Endothelial cell of umbilical vein (primary cell): Measurements from ENCODE around the gene SS18L1. TPM values are rescaled to one million over a fixed set of nuclear protein-coding genes. Genes with fewer than 3 reads are reported as not detected.

Experiments used
- BruUV-seq: library from RNA; stranded (reverse); fragments of 400-500 nt; replicated peaks from 2 replicates; lab custom pipeline; 2021; lab: Mats Ljungman, UMichigan
- CTCF ChIA-PET: fragments of 300-600, 350-600 bp; sonication (Branson Sonifier 250); formaldehyde crosslinking; loops from one replicate; lab custom pipeline; 2021; ENCODE audit warnings: antibody characterized with exemption, inconsistent platforms; lab: Charles Lee
- POLR2A ChIA-PET: fragments of 300-600, 350-600 bp; sonication (Branson Sonifier 250); formaldehyde crosslinking; loops from one replicate; lab custom pipeline; 2021; ENCODE audit warnings: antibody characterized with exemption, inconsistent platforms; lab: Charles Lee
- DNase-seq: peaks from one replicate; pipeline ENCODE4 v3.0.0-alpha.2; 2011; ENCODE audit warnings: low read depth, low spot score
- FAIRE-seq: peaks from 2 replicates; lab custom pipeline; 2011; peaks lifted over from hg19 to GRCh38; lab: Jason Lieb, UNC
- H2AFZ ChIP-seq: 2 replicates; pipeline ENCODE4 v1.6.0; 2012; ENCODE audit warnings: low read depth, low read length, control low read depth, inconsistent platforms
- H3K27ac ChIP-seq: 2 replicates; pipeline ENCODE4 v1.5.1; 2011; ENCODE audit warnings: low read depth, mild to moderate bottlenecking, control low read depth, low read length, moderate library complexity; ENCODE audit not compliant: insufficient read depth
- H3K27me3 ChIP-seq, 2 experiments: 2 replicates each; pipeline versions ENCODE4 v1.6.0 to v1.6.1; 2011; ENCODE audit warnings: low read length in 2 of 2, mixed read lengths in 1 of 2; ENCODE audit not compliant: control insufficient read depth in 2 of 2, insufficient read depth in 2 of 2
- H3K36me3 ChIP-seq, 2 experiments: 2 replicates in 1 of 2; 3 replicates in 1 of 2; pipeline ENCODE4 v1.5.1; 2011; ENCODE audit warnings: low read length in 2 of 2, mild to moderate bottlenecking in 1 of 2, moderate library complexity in 1 of 2; ENCODE audit not compliant: control insufficient read depth in 2 of 2, insufficient read depth in 2 of 2; ENCODE audit errors: extremely low read depth in 1 of 2
- H3K4me1 ChIP-seq: 3 replicates; pipeline ENCODE4 v1.5.1; 2011; ENCODE audit warnings: mild to moderate bottlenecking, low read length; ENCODE audit not compliant: control insufficient read depth, insufficient read depth; ENCODE audit errors: extremely low read depth
- H3K4me2 ChIP-seq: 2 replicates; pipeline ENCODE4 v1.6.1; 2011; ENCODE audit warnings: low read length, control low read depth, mixed read lengths; ENCODE audit not compliant: insufficient read depth
- H3K4me3 ChIP-seq, 3 experiments: fragments of 200-600 bp in 1 of 3; sonication (generic), shearing (Covaris generic) in 1 of 3; replicated peaks in 1 of 3; 2 replicates each; pipeline ENCODE4 v1.5.1; 2011 to 2016; ENCODE audit warnings: control low read depth in 3 of 3, low read length in 3 of 3, mild to moderate bottlenecking in 2 of 3, inconsistent platforms in 1 of 3, low read depth in 1 of 3, moderate library complexity in 1 of 3; ENCODE audit not compliant: insufficient read depth in 1 of 3
- H3K79me2 ChIP-seq: 2 replicates; pipeline ENCODE4 v1.6.0; 2012; ENCODE audit warnings: low read length, inconsistent platforms; ENCODE audit not compliant: control insufficient read depth, insufficient read depth
- H3K9ac ChIP-seq: replicated peaks from 2 replicates; pipeline ENCODE3; 2011; ENCODE audit warnings: low read length, control low read depth; ENCODE audit not compliant: insufficient read depth; ENCODE audit errors: extremely low read depth
- H3K9me1 ChIP-seq: replicated peaks from 3 replicates; pipeline ENCODE4 v1.6.0; 2011; ENCODE audit warnings: mild to moderate bottlenecking, low read length; ENCODE audit not compliant: control insufficient read depth, insufficient read depth; ENCODE audit errors: extremely low read depth
- H3K9me3 ChIP-seq: replicated peaks from 2 replicates; pipeline ENCODE4 v1.5.1; 2012; ENCODE audit warnings: low read length, inconsistent platforms; ENCODE audit not compliant: control insufficient read depth, insufficient read depth
- H4K20me1 ChIP-seq: replicated peaks from 2 replicates; pipeline ENCODE3; 2011; ENCODE audit warnings: mild to moderate bottlenecking, low read length; ENCODE audit not compliant: control insufficient read depth, insufficient read depth; ENCODE audit errors: extremely low read depth
- CTCF ChIP-seq, 2 donors: IDR thresholded peaks; 1 replicate in 1 of 2; 2 replicates in 1 of 2; pipeline ENCODE4 v1.5.1; 2011; ENCODE audit warnings: low read length in 2 of 2, mild to moderate bottlenecking in 2 of 2, moderate library complexity in 2 of 2, control low read depth in 1 of 2, inconsistent platforms in 1 of 2, low read depth in 1 of 2; ENCODE audit not compliant: insufficient read depth in 1 of 2; ENCODE audit errors: extremely low read depth in 1 of 2
- EZH2 ChIP-seq: IDR thresholded peaks from 2 replicates; pipeline ENCODE4 v1.6.1; 2012; ENCODE audit warnings: borderline replicate concordance, low read depth, mild to moderate bottlenecking, moderate library complexity, low read length, inconsistent platforms; ENCODE audit not compliant: severe bottlenecking
- FOS ChIP-seq: IDR thresholded peaks from 2 replicates; pipeline ENCODE4 v1.6.1; 2011; ENCODE audit warnings: mild to moderate bottlenecking, low read length, moderate library complexity, borderline replicate concordance; ENCODE audit not compliant: insufficient read depth
- GATA2 ChIP-seq: IDR thresholded peaks from 2 replicates; pipeline ENCODE4 v1.7.0; 2011; ENCODE audit warnings: low read depth, mild to moderate bottlenecking, moderate library complexity, mixed read lengths, low read length; ENCODE audit not compliant: insufficient read length, insufficient read depth
- JUN ChIP-seq: IDR thresholded peaks from 2 replicates; pipeline ENCODE4 v1.6.1; 2011; ENCODE audit warnings: borderline replicate concordance, low read depth; ENCODE audit not compliant: insufficient read length, insufficient read depth
- MAX ChIP-seq: IDR thresholded peaks from 2 replicates; pipeline ENCODE4 v1.6.1; 2011; ENCODE audit not compliant: insufficient read depth, insufficient read length
- MYC ChIP-seq: IDR thresholded peaks from one replicate; pipeline ENCODE4 v1.6.1; 2011; ENCODE audit warnings: mild to moderate bottlenecking, low read depth, low read length
- POLR2A ChIP-seq: IDR thresholded peaks from 2 replicates; pipeline ENCODE4 v1.6.1; 2012; ENCODE audit warnings: low read depth, mild to moderate bottlenecking, control low read depth, low read length
- POLR2AphosphoS5 ChIP-seq: IDR thresholded peaks from 2 replicates; pipeline ENCODE4 v1.6.1; 2012; ENCODE audit warnings: low read depth, mild to moderate bottlenecking, control low read depth, low read length, moderate library complexity; ENCODE audit not compliant: insufficient read depth
- dilution Hi-C: fragments of 300-500 bp; cut with MboI; formaldehyde crosslinking; loops from one replicate; pipeline ENCODE4 v1.15.0; 2019; ENCODE audit warnings: low sequenced_read_pairs; ENCODE audit not compliant: extremely low pct_ligation_motif_present
- intact Hi-C: fragments of 100-400 bp; cut with micrococcal nuclease; formaldehyde crosslinking; loops from one replicate; pipeline ENCODE4 v1.10.0; 2022
- polyA plus RNA-seq, 4 experiments: library from polyadenylated mRNA; depleted of rRNA in 3 of 4; stranded (reverse) in 3 of 4; unstranded in 1 of 4; fragments of >200 nt; gene quantifications; 2 replicates each; pipeline versions ENCODE4 v1.2.1 to v1.2.3, GENCODE V29; 2011 to 2012; ENCODE audit warnings: missing spikeins in 1 of 4
- total RNA-seq: library from RNA; stranded (reverse); gene quantifications from 2 replicates; pipeline ENCODE4 v1.2.3, GENCODE V29; 2021

SS18L1 gene
- total and polyA plus RNA-seq, 2 donors (not counting 3 experiments of a cell fraction or from before 2014, with no cell fraction given), result 15.4 to 21.7 TPM

GRCh38 chr20:62197311-62197710, 53.7 kb downstream of the SS18L1 start:
- no TSS peak for BruUV-seq

More at GRCh38 chr20:62197311-62197710, 53.7 kb downstream of the SS18L1 start:
- no peak overlapping the region for H3K4me2 ChIP-seq
- no peak for DNase-seq
- no peaks in the 10 kb centered on the region for H3K27me3 ChIP-seq
- H2AFZ ChIP-seq, result no peak overlapping the region
- intact Hi-C loops, result no loop called here
- ChIA-PET CTCF (no interaction called here), POLR2A (no interaction called here)
- no peak overlapping the region for H3K9ac ChIP-seq
- FAIRE-seq, result no peak
- dilution Hi-C loops, result no loop called here
- no peaks in the 10 kb centered on the region for H3K9me1 ChIP-seq
- H3K9me3 ChIP-seq, result no peaks in the 10 kb centered on the region
- no peaks in the 10 kb centered on the region for H3K79me2 ChIP-seq
- H4K20me1 ChIP-seq, result no peaks in the 10 kb centered on the region
- no peaks in the 10 kb centered on the region for H3K4me1 ChIP-seq
- TF ChIP-seq JUN (no peak), GATA2 (no peak), EZH2 (no peak), FOS (no peak), POLR2A (no peak), MYC (no peak), MAX (no peak), CTCF (IDR thresholded peaks at IDR 0.05; ENCODE audit: extremely low read depth in 1 of 2, insufficient read depth in 1 of 2, low read depth in 1 of 2, low read length in 2 of 2) (no peak), POLR2AphosphoS5 (no peak)
- H3K27ac ChIP-seq, result no peak overlapping the region
- peaks cover 0 to 31% of the 10 kb centered on the region in 2 experiments for H3K36me3 ChIP-seq
- H3K4me3 ChIP-seq, result no peak overlapping the region
